HG03469 (cell line): ENCODE results near the gene GRID2IP.

ENCODE experiments used
- ATAC-seq: cut with Tn5 transposase; IDR thresholded peaks from one replicate; pipeline ENCODE4 v1.9.1; 2021; ENCODE audit warnings: mild to moderate bottlenecking, moderate library complexity, moderate number of reproducible peaks; ENCODE audit not compliant: unreplicated experiment

GRID2IP gene

DNA sequence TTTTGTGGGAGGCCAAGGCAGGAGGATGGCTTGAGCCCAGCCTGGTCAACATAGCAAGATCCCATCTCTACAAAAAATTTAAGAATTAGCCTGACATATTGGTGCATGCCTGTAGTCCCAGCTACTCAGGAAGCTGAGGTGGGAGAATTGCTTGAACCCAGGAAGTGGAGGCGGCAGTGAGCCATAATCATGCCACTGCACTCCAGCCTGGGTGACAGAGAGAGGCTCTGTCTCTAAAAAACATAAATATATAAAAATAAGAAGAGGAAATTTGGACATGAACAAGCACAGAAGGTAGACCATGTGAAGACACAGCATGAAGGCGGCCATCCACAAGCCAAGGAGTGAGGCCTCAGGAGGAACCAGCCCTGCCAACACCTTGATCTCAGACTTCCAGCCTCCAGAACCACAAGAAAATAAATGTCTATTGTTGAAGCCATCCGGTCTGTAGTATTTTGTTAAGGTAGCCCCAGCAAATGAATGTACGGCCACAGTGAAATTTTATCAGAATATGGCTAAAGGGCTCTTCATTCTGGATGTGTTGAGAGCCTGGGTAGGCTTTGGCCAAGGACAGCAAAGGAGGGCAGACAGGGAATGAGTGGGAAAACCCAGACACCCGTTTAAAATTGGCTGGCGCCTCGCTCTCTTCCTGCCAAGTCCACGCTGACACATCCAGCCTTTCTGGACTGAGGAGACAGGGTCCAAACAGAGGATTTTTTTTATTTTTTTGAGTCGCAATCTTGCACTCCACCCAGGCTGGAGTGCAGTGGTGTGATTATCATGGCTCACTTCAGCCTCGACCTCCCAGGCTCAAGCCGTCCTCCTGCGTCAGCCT, 12.9 kb upstream of the GRID2IP start:
- no peak for ATAC-seq

DNA sequence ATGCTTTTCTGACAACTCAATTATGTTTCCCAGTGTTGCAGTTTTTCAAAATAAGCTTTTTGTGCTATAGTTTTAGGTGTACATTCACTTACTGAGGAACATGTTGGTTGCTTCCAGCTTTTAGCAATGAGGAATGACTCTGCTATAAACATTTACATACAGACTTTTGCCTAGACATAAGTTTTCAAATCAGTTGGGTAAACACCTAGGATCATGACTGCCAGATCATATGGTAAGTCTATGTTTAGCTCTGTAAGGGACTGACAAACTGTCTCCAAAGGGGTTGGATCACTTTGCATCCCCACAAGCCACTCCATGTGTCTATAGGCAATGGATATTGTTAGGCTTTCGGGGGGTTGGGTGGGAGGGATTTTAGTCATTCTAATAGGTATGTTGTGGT, 10.8 kb upstream of the GRID2IP start:
- ATAC-seq = no peak

DNA sequence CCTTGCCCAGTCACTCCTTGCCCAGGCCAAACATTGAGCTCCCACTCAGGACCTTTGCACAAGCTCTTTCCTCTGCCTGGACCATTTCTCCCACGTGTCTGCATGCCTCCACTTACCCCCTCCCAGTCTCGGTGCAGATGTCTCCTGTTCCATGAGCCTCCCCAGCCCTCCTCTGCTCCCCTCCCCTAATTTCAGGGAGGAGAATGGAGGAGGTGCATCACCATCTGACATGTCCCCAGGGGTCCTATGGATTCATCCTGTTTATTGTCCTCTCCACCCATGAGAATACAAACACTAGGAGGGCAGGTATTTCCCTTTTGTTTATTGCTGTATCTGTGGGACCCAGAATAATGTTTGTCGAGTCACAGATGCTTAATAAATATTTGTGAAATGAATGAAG, 8.6 kb upstream of the GRID2IP start:
- no peak for ATAC-seq

DNA sequence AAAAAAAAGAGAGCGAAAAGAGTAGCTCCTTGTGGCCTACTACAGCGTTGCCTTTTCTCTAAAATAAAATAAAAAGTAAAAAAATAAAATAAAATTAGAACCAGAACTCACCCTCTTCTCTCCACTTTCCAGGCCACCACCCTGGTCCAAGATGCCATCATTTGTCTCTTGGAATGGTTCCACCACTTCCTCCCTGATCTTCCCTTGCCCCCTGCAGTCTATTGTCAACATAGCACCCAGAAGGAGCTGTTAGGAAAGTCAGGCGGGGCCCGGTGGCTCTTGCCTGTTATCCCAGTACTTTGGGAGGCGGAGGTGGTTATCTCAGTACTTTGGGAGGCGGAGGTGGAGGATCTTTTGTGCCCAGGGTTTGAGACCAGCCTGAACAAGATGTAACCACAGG, 7.6 kb upstream of the GRID2IP start:
- no peak for ATAC-seq

DNA sequence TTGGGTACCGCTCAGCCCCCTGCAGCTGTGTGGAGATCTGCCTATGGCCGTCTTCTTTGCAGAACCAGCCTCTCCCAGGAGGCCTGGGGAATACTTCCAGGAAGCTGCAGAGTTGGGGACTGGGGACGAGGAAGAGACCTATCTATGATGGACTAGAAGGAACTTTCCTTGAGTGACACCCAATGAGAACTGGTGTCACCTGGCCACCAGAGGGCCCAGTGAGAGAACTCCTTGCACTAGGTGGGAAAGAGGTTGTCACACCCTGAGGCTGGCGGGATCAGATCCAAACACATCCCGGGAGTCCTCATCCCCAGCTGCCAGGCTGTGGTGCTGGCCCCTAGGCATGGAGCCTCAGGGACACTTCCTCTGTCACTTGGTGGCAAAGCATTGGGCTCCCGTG, 4.9 kb upstream of the GRID2IP start:
- ATAC-seq = no peak

DNA sequence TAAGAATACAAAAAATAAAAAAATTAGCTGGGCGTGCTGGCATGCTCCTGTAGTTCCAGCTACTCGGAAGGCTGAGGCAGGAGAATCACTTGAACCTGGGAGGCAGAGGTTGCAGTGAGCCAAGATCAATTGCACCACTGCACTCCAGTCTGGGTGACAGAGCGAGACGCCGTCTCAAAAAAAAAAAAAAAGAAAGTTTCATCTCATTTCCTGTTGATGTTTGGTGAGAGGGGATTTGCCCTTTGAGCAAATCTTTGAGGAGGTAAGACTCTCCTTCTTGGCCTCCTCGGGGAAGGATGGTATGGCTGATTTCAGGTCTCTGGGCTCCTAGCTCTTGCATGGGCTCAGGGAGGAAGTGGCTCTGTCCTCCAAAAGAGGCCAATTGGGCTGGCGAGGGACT, 3.6 kb upstream of the GRID2IP start:
- ATAC-seq = no peak

DNA sequence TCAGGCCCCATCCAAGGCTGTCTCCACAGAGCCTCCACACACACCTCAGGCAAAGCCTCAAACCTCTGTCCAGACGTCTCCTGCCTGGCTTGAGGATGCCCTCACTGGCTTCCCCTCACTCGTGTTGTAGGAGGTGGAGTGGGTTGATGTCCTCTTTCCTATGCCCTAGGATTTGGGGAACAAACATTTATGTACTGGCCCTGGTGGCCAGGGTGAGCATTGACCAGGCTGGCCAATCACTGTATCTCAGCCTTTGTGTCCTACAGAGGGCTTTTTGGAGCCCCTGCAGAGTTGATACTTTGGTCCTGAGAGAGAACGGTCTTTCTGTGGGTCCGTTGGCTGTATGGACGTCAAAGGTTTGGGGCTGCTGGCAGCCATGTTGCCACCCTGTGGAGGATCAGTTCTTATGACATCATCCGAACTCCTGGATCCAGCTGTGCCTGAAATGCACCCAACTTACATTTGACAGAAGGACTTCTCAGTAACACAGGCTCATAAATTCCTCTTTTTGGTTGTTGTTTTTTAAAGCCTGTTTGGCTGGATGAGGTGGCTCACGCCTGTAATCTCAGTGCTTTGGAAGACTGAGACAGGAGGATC, 2.3 kb upstream of the GRID2IP start:
- no peak for ATAC-seq

DNA sequence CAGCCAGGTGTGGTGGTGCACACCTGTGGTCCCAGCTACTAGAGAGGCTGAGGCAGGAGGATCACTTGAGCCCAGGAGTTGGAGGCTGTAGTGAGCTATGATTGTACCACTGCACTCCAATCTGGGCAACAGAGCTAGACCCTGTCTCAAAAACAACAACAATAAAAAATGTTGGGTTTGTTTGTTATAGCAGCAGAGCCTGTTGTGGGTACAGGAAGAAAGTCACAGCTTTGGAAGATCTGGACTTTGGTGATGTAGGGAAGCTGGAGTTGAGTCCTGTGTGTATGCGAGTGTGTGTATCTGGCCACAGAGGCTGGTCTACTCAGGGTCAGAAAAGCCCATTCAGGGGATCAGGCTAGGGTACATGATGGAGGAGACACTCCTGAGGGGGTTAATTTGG, 3.9 kb downstream of the GRID2IP start:
- ATAC-seq = no peak

DNA sequence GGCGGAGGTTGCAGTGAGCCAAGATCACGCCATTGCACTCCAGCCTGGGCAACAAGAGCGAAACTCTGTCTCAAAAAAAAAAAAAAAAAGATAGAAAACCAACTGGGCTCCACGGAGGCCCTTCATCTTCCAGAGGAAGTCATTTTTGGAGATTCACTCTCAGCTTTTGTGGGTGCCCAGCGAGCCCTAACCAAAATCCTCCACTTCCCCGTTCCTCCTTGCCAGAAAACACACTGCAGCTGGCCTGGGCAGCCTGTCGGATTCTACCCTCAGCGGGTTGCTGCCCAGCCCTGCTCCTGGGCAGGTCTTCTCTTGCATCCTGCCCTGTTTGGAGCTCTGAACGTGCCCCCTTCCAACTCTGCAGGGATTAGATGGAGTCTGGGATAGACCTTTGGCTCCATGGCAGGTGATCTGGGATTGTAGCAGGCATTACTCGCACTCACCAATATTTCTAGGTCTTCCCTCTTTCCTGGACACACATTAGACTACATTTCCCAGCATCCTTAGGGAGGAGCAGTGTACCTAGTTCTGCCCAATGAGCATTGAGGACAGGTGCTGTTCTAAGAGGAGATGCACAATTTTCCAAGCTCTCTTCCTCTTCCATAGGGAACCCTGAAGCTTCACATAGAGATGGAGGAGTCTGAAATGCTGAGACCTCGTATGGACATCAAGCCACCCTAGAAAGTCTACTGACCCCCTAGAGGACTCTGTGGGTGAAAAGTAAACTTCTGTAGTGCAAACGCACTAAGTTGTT, 4.6 kb downstream of the GRID2IP start:
- ATAC-seq = no peak

DNA sequence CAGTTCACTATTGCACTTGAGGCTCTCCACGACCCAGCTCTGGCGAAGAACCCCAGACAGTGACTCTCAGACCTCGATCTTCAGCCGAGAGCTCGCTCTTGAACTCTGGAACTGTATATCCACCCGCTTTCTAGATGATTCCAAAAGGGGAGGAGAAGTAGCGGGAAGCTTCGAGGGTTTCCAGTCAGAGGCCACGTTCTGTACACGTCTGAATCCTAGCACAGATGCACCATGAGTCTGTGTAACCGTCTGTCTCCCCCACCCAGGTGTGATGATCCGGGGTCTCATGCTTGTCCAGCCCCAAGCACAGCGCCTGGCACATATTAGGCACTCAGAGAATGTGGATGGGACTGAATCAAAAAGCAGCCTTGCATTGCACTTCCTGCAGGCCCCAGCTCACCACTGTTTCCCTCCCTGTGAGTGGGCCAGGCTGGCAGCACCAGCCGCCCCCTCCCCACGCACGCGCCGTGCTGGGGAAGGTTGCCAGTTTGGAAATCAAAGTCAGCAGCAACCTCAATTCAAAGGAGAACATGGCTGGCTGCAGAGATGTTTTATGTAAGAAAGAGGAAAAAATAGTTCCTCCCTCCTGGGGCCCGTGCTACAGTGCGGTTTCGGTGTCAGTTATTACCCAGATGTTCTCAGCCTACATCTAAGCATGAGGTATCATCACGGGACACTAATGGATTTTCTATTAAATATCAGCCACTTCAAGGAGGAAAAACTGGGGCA, 5.7 kb downstream of the GRID2IP start:
- no peak for ATAC-seq

DNA sequence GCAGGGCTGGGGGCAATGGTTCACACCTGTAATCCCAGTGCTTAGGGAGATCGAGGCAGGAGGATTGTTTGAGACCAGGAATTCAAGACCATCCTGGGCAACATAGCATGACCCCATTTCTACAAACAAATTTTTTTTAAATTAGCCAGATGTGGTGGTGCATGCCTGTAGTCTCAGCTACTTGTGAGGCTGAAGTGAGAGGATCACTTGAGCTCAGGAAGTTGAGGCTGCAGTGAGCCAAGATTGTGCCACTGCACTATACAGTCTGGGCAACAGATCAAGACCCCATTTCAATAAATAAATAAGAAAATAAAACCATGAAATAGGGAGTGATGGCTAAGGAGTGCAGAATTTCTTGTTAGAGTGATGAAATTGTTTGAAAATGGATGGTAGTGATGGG, 8.9 kb downstream of the GRID2IP start:
- no peak for ATAC-seq

DNA sequence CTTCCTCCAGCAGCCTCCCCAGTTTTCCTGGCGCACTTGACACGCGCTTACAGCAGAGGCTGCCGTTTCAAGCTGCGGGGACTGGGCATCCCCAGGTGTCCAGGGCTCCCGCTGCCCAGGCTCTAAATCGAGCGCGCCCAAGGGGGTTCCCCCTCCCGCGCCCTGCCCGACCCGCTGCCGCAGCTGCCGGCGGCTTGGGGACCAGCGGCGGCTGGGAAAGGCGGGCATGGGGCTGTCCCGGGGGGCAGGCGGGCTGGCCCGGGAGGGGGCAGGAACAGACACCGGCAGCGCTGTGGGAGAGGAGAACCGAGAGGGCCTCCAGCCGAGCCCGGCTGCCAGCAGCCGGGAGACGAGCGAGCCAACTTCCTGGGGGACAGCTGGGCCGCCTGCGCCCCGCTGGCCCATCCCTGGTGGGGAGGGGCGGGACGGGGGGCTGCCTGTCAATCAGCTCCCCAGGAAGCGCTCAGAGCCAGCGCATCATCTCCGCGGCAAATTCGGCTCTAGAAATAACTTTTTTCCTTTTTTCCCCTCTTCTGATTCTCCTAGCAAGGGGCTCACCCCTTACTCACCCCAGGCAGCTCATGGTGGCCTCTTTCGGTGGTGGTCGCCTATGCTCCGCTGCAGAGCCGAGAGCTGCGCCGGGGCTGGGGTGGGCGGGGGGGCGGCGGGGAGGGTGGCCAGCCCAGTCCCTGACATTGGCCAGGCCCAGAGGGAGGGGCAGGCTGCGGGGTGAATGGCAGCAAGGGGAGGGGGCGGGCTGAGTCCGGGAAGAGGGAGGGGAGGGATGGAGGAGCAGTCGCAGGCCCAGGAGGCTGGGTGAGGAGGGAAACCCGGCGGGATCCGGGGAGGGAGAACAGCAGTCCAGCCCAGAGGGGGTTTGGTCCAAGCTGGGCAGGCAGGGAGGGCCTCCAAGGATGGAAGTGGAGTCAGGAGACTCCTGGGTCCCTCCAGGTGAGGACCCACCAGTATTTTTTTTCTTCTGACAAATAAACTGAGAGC, 14.7 kb downstream of the GRID2IP start:
- no peak for ATAC-seq

DNA sequence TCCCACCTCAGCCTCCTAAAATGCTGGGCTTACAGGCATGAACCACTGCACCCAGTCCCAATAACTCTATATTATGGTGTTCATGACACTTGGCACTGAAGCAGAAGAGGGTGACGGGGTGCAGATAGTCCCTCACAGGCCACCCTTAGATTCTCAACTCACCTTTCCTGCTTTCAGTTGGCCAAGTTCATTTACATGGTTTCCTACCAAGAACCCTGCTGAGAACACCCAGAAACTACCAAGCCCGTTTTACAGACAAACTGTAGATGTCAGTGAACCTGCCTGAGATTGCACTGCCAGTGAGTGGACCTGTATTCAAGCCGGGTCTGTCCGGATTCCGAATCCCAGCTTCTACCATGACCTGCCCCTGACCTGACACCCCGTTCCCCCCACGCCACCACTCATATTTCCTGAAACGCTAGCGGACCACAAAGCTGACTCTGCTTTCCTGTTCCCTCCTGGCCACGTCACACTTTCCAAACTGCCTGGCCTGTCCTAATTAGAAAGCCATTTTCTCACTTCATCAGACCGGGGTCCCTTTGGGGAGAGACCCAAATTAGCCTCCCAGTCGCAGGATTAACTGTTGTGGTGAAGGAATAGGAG, 17.3 kb downstream of the GRID2IP start:
- no peak for ATAC-seq

DNA sequence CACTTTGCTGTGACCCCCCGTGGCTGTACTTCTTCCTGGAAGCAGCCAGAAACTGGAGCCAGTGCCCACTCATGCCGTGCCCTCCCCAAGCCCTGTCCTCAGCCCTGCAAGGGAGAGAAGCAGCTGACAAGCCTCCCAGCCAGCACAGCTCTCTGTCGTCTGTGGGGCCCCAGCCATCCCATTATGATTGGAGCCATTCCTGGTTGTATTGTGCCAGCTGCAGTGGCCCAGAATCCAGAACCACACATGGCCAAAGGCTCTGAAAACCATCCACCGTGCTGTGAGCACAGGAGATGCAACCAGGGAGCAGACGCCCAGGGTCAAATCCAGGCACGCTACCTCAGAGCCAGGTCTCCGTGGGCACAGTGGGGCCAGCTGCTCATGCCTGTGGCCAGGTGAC, 18.7 kb downstream of the GRID2IP start:
- ATAC-seq = no peak

DNA sequence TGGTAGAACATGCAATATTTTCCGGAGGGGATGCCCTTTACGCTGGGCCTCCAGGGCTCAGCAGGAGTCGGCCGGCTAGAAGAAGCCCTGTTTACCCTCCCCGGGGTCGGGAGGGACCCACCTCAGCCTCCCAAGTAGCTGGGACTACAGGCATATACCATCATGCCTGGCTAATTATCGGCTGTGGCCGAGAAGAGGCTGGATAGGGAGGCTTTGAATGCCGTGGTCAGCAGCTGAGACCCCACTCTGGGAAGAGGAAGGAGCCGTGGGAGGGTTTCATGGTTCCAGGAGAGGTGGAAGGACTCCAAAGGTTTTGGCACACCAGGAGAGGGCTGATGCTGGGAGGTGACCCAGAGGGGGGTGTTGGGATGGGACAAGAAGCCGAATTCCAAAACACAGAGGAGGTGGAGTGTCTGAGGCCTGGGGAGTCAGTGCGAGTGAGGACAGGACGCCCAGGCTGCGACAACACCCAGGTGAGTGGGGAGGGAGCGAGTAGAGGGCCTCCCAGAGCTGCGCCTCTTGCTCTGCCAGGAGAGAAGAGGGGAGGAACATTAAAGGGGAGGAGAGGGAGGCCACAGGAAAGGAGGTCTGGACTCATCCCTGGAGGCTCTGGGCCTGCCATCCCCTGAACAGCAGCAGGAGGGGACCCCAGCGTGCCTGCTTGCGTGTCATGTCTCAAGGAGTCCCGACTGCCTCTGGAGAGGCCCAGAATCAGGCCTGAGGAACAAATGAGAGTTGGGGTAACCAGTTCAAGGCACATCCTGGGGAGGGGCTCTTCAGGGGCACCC, 19.6 kb downstream of the GRID2IP start:
- no peak for ATAC-seq

DNA sequence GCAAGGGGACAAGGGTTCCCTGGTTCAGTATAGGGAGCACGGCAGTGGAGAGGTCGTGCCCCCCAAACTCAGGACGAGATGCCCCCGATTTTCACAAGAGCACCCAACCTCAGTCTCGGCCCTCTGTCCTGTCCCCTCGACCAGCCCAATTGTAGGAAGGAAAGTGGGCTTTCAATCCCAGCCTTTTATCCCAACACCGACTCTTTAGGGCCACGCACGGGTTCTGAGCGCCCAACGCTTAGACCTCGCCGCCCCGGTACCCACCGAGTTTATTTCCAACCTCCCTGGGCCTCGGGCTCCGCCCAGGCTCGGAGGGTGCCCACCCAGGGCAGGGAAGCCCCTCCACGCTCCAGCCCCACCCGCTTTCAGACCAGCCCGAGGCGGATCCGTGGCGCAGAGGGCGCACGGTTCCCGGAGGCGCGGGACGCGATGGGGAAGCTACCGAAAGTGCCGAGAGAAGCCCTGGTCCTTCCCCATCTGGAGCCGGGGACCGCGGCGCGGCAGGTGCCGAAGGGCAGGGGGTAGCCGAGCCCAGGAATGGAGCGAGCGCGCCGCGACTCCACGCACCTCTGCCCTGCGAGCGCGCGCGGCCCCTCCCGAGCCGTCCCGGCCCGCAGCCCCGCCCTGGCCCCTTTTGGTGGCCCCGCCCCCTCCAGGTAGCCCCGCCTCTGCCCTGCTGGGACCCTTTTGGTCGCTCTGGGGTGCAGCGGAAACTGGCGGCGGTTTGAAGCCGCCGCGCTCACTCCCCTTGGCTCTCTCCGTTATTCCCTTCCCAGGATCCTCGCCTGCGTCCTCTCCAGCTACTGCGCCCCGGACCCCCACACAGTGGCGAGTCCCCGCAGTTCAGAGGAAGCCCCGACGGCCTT, 20.4 kb downstream of the GRID2IP start:
- ATAC-seq = no peak

DNA sequence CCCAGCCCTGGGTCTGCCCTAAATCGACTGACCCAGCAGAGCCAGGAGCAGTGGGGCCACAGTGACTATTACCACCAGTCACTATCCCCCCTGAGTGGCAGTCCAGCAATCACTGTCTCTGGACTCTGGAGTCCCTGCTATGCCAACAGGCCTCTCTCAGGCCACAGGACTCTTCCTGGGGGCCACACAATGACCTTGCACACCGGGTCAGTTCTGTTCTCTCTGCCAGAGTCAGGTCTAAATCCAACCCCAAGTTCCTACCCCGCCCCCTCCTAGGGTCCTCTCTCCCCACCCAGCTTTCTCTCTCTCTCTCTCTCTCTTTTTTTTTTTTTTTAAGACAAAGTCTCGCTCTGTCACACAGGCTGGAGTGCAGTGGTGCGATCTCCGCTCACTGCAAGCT, 21.6 kb downstream of the GRID2IP start:
- ATAC-seq = no peak
